Fibroblast of the aortic adventitia (primary cell): ENCODE data around the gene BBS12. TPM values are rescaled to one million over a fixed set of nuclear protein-coding genes. Genes with fewer than 3 reads are reported as not detected.

Source experiments
- DNase-seq: peaks from one replicate; pipeline ENCODE4 v3.0.0-alpha.2; 2010; ENCODE audit warnings: low read depth
- H3K4me3 ChIP-seq: 2 replicates; pipeline ENCODE4 v1.5.1; 2011; ENCODE audit warnings: low read depth, mild to moderate bottlenecking, control low read depth, low read length, moderate library complexity
- CTCF ChIP-seq: IDR thresholded peaks from 2 replicates; pipeline ENCODE4 v1.5.1; 2011; ENCODE audit warnings: mild to moderate bottlenecking, low read length, control low read depth, inconsistent platforms; ENCODE audit not compliant: insufficient read depth
- total RNA-seq: library from RNA; depleted of rRNA; stranded (reverse); fragments of >200 nt; gene quantifications from 2 replicates; pipeline ENCODE4 v1.2.3, GENCODE V29; 2012; ENCODE audit warnings: low replicate concordance

Gene BBS12
- total RNA-seq, 1 donor = 5.8 TPM

DNA sequence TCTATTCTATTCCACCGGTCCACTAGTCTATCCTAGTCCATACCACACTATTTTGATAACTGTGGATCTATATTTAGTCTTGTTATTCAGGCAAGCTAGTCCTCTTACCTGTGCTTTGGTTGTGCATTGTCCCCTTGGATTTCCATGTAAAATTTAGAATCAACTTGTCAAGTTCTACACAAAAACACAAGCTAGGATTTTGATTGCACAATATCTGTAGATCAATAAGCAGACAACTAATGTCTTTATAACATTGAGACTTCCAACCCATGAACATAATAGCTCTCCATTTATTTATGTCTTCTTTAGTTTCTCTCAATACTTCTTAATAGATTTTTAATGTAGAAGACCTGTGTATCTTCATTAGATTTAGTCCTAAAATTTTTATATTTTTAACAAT, 10.2 kb upstream of the BBS12 start:
- no peak overlapping the region for H3K4me3 ChIP-seq
- TF ChIP-seq CTCF = no peak
- no peak for DNase-seq

DNA sequence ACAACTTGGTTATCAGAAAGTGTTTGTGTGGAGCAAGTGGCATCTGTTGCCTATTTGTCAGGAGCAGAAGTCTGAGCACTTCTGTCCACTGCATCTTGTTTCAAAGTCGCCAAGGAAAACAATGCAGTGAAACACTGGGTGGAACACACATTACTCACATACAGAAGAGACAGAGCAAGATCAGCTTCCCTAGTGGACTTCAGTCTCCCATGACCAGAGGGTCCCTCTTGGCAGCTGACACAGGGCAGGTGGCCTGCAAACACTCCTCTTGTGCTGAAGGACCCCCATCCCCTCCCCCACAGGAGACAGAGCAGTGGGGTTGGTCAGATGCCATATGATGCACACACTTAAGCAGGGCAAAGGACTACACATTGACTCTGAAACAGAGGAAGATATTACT, 3.6 kb upstream of the BBS12 start:
- DNase-seq = peak; percentile 46
- H3K4me3 ChIP-seq = no peak overlapping the region
- no peak for TF ChIP-seq CTCF

DNA sequence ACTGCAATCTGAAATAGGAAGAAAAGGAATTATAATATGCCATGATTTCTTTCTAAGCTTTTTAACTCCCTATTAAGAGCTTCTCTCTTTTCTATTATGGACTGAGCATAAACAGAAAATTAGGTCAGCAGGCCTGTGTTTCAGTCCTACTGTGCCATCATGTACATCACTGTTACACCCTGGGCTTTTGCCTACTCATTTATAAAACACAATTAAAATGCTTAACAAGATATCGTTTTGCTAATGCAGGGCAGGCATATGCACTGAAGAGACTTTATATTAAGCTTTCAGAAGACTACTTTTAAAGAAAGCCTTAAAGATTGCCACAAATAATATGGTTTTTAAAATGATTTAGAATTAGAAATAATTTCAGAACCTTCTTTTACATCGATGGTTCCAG, 828 bp upstream of the BBS12 start:
- no peak for DNase-seq
- H3K4me3 ChIP-seq = no peak overlapping the region
- TF ChIP-seq CTCF = no peak

DNA sequence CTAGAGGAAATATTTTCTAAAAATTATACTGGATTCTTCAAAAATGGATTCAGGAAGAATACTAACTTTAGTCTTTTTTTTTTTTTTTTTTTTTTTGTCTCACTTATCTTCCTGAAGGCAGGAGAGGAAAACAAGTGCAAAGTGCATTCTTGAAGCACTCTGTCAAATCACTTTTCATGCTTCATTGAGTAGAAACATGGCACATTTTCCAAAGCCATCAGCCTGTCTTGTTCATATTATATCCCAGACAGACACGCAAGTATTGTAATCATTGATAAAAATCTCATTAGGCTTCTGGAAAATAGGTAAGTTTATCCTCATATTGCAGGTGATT, 1.2 kb downstream of the BBS12 start:
- peak overlapping the region; percentile 84 for H3K4me3 ChIP-seq
- no peak for DNase-seq
- TF ChIP-seq CTCF = no peak

DNA sequence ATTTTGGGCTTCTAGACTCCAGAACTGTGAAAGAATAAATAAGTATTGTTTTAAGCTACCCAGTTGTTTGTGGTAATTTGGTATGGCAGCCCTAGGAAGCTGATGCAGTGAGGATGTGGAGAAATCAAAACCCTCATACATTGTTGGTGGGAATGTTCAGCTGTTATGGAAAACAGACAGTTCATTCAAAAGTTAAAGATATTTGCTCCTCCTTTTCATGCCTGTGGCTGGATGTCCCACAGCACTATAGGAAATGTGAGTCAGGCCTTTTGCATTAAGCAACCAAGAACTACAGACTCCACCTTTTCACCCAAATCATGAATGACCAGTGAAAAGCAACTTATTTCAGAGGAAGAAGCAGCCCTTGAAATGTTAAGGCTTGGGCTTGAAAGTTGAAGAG, 6.7 kb downstream of the BBS12 start:
- DNase-seq = peak; percentile 80
- TF ChIP-seq CTCF = no peak

GRCh38 chr4:122742933-122743829, 10.7 kb downstream of the BBS12 start:
- DNase-seq = no peak
- H3K4me3 ChIP-seq = no peak overlapping the region
- no peak for TF ChIP-seq CTCF

More for the DNA sequence above, 6.7 kb downstream of the BBS12 start:
- no peak overlapping the region for H3K4me3 ChIP-seq

GRCh38 chr4:122744229-122744628, 11.7 kb downstream of the BBS12 start:
- H3K4me3 ChIP-seq = no peak overlapping the region
- peak; percentile 82 for DNase-seq
- no peak for TF ChIP-seq CTCF
